ENCODE data around the gene VPS51.

Gene VPS51

DNA sequence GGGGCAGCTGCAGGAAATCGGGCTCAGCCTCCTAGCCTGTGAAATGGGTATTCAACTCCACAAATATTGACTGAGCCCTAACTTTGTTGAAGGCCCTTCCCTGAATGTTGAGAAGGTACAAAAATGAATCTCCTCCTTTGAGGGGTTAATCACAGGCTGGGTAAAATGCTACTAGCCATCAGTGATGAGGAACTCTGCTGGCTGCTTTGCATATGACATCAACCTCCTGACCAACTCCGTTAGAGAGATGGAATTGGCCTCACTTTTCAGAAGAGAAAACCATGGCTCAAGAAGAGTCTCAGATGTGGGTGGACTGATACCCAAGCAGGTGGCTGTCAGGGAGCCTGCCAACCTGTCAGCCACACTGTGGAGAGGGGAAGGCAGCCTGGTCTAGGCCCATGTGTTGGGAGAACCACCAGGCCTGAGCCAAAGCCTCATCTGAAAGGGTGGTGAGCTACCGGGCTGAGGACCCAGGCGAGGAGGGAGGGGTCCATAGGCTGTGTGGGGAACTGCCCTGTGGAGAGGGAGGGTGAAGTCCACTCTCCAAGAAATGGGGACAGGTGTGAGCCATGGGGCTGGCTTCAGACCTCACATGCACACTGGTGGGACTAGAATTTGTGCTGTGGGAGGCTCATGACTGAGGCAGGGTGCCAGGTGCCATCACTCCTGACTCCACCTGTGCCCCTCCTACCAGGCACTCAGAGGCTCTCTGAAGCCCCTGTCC is 23.9 kb upstream of the VPS51 start:
- in situ Hi-C loops (cut with MboI; ENCODE audit: low sequenced_read_pairs) = no loop called here

DNA sequence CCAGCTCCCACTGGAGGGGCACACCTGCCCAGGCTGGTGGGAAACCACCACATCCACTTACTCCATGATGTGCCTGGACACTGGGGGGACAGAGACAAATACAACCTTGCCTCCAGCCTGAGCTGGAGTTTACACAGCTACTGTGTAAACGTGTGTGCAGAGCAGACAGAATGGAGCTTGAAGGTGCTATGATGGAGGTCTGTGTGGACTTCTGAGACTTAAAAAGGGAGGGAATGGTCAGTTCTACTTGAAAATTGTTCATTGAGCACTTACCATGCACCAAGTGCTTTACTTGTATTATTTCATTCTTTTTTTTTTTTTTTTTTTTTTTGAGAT is 23.4 kb upstream of the VPS51 start:
- in situ Hi-C loops (cut with MboI; ENCODE audit: low sequenced_read_pairs) = no loop called here

GRCh38 chr11:65077451-65077850 is 18.6 kb upstream of the VPS51 start:
- in situ Hi-C loops (cut with MboI; ENCODE audit: low sequenced_read_pairs) = no loop called here

DNA sequence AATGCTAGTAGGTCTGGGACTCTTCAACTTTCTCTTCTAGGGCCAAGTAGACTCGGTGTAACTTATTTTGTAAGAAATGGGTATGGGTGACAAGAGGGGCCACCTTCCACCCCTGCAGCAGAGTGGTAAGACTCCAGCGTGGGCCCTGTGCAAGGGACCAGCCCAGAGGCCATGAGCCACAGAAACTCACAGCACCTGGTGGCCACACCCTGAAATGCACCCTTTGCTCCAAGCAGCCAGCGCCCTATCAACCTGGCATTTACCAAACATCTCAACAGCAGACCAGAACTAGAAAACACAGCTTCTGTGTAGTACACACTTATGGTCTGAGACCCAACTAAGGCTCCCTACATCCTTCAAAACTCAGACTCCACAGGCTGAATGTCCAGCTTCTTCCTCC is 17.9 kb upstream of the VPS51 start:
- in situ Hi-C loops (cut with MboI; ENCODE audit: low sequenced_read_pairs) = no loop called here

DNA sequence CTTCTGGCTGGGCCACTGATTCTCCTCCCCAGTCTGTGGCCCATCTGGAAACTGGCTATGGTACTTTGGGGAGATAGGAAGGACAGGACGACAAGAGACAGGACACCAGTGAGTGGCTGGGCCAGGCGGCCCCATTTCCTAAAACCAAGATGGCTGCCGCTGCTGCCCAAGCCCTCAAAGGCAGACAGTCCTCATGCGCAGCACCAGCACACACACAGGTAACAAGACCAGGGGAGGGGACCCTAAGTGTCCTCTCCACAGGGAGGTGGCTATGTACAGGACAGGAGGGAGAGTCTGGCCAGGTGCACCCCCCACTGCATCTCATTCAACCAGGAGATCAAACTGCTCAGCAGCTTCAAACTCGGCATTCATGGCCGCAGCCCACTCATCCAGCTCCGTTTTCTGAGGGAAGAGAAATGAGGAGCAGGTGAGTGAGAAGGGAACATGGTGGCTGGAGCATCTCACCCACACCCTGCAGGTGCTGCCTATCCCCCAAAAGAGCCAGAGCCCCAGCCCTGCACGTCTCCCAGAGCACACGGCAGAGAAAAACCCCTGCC is 17.1 kb upstream of the VPS51 start:
- in situ Hi-C loops (cut with MboI; ENCODE audit: low sequenced_read_pairs) = no loop called here

DNA sequence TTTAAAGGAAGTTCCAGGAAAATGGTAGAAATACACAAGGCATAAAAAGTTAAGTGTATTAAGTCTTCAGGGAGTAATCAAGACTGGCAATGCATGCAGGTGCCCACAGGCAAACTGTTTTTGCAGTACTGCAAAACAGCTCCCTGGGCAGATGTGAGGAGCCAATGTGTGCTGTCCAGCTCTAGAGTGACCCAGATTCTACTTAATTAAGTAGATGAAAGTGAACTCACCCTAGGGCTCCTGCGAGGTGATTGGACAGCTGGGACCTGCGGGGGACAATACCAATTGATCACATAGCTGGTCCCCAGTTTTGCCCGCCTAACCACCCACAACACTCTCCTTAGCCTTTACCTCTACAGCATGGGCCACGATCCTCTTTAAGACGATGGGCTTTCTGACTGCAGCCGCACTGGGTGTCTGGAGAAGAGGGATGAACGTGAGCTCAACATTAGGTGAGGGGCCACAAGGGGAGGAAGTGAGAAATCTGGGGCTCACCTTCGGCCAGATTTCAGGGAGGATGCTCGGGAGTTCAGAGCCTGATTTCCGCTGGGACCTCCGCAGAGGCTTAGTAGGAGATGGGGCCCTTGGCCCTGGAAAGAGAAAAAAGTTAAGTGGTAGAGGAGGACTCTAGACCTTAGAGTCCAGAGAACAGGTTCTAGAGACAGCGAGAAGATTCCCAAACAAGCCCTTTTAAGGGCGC is 12.7 kb upstream of the VPS51 start:
- in situ Hi-C loops (cut with MboI; ENCODE audit: low sequenced_read_pairs) = no loop called here

GRCh38 chr11:65083834-65084597 is 12.0 kb upstream of the VPS51 start, which contains the start of the genes CDCA5 and ZFPL1:
Gene CDCA5, minus strand, starts transcription at chr11:65084040. Its CDS starts 62 bp downstream, at chr11:65083978.
Gene ZFPL1, plus strand, starts transcription at chr11:65084222. Its CDS starts 477 bp downstream, at chr11:65084699.
- in situ Hi-C loops (cut with MboI; ENCODE audit: low sequenced_read_pairs) = no loop called here

DNA sequence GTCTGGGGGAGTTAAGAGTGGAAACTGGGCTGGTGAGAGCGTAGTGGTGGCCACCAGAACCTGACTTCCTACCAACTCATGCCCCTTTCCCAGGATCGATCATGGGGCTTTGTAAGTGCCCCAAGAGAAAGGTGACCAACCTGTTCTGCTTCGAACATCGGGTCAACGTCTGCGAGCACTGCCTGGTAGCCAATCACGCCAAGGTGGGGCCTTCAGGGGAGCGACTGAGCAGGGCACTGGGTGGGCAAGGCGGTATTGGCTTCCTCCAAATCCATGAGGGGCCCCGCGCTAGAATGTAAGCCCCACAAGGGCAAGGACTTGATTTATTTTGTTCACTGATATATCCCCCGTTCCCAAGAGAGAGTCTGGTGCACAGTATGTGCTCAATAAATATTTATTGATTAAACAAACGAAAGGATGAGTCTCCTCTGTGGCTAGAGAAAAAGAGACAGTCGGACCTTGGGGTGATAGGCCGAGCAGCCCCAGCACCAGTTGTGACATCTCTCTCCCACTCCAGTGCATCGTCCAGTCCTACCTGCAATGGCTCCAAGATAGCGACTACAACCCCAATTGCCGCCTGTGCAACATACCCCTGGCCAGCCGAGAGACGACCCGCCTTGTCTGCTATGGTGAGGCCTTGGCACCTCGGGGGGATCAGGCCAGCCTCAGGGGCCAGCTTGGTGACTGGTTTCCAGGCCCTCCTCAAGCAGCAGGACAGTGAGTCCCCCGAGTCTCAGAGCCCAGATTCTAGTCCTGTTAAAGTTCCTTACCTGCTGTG is 11.2 kb upstream of the VPS51 start:
- in situ Hi-C loops (cut with MboI; ENCODE audit: low sequenced_read_pairs) = no loop called here

DNA sequence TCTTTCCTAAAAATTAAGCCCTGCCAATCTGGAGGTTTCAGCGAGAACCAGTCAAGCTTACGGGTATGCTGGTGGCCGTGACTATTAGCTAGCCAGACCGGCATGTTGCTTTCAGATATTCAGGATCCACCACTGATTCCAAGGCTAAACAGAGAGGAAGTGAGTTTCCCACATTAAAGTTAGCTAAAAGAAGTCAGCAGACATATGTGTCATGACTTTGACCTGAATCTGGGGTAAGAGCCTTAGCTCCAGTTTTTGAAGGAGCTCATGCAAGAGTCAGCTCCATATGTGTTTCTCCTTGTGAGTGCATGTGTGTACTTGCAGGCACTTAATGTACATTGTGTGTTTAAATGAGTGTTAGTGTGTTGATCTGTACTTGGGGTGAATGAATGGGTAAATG is 10.6 kb upstream of the VPS51 start:
- in situ Hi-C loops (cut with MboI; ENCODE audit: low sequenced_read_pairs) = no loop called here

- in situ Hi-C loops (cut with MboI; ENCODE audit: low sequenced_read_pairs) = no loop called here
Observed at GRCh38 chr11:65086809-65087208, 9.2 kb upstream of the VPS51 start.

GRCh38 chr11:65087216-65087615 is 8.8 kb upstream of the VPS51 start:
- in situ Hi-C loops (cut with MboI; ENCODE audit: low sequenced_read_pairs) = no loop called here

- in situ Hi-C loops (cut with MboI; ENCODE audit: low sequenced_read_pairs) = no loop called here
Observed at GRCh38 chr11:65087827-65088226, 8.2 kb upstream of the VPS51 start.

GRCh38 chr11:65089621-65090020 is 6.4 kb upstream of the VPS51 start:
- in situ Hi-C loops (cut with MboI; ENCODE audit: low sequenced_read_pairs) = no loop called here

DNA sequence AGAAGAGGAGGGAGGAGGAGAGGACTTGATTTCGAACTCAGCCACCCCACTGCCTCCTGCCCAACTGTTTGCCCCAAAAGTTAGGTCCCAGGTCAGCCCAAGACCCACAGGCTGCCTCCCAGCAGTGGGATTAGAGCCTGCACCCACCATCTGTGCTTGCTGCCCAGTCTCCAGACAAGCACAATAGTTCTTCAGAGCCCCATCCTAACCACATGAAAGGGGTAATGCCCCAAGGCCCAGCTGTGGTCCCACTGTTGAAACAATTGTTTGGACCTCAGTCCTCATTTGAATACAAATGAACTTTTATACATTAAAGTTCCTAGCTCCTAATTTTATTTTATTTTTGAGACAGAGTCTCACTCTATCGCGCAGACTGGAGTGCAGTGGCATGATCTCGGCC is 5.4 kb upstream of the VPS51 start:
- in situ Hi-C loops (cut with MboI; ENCODE audit: low sequenced_read_pairs) = no loop called here

GRCh38 chr11:65095427-65095826 is 587 bp upstream of the VPS51 start:
- in situ Hi-C loops (cut with MboI; ENCODE audit: low sequenced_read_pairs) = no loop called here

DNA sequence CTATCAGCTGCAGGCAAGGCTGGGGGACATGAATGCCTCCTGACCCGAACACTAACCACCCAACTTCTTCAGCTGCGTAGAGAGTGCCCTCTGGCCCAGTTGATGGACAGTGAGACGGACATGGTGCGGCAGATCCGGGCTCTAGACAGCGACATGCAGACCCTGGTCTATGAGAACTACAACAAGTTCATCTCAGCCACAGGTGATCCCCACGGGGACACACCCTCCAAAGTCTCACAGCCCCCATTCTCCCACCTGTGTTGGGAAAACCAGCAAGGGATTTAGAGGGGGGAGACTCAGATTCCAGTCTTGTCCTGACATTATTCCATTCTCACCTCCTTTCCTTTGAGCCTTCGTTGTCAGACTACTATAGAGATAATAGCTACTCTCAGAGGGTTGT is 912 bp downstream of the VPS51 start:
- in situ Hi-C loops (cut with MboI; ENCODE audit: low sequenced_read_pairs) = no loop called here

- in situ Hi-C loops (cut with MboI; ENCODE audit: low sequenced_read_pairs) = no loop called here
Observed at GRCh38 chr11:65100674-65101350, 4.8 kb downstream of the VPS51 start.

- in situ Hi-C loops (cut with MboI; ENCODE audit: low sequenced_read_pairs) = no loop called here
Observed at GRCh38 chr11:65102142-65103095, 6.4 kb downstream of the VPS51 start.

- in situ Hi-C loops (cut with MboI; ENCODE audit: low sequenced_read_pairs) = no loop called here
Observed at GRCh38 chr11:65103476-65103875, 7.5 kb downstream of the VPS51 start.
